Astrocyte of the cerebellum (primary cell): Measurements from ENCODE around the gene FMNL1.

Experiments used
- DNase-seq: peaks from one replicate; pipeline ENCODE4 v3.0.0-alpha.2; 2011; ENCODE audit warnings: low read depth
- H3K4me3 ChIP-seq: 2 replicates; pipeline ENCODE4 v1.5.1; 2011; ENCODE audit warnings: mild to moderate bottlenecking, low read depth, low read length, moderate library complexity
- CTCF ChIP-seq: IDR thresholded peaks from 2 replicates; pipeline ENCODE4 v1.5.1; 2012; ENCODE audit warnings: low read length, low read depth, moderate library complexity, mild to moderate bottlenecking; ENCODE audit errors: missing control alignments
- in situ Hi-C: cut with HindIII; loops from 2 replicates; pipeline ENCODE4 v1.10.0; 2017; ENCODE audit warnings: low sequenced_read_pairs

Gene FMNL1

GRCh38 chr17:45264988-45265387 is 43.3 kb downstream of the FMNL1 start:
- H3K4me3 ChIP-seq, result no peak overlapping the region
- in situ Hi-C loops, result no loop called here
- DNase-seq, result no peak
- TF ChIP-seq CTCF, result no peak

GRCh38 chr17:45265821-45266220 is 44.1 kb downstream of the FMNL1 start:
- DNase-seq, result peak; percentile 86
- in situ Hi-C loops, result no loop called here
- TF ChIP-seq CTCF, result no peak
- H3K4me3 ChIP-seq, result no peak overlapping the region

GRCh38 chr17:45266372-45266926 is 44.8 kb downstream of the FMNL1 start:
- TF ChIP-seq CTCF, result no peak
- DNase-seq, result no peak
- no peak overlapping the region for H3K4me3 ChIP-seq
- in situ Hi-C loops, result no loop called here

- H3K4me3 ChIP-seq, result no peak overlapping the region
- DNase-seq, result no peak
- in situ Hi-C loops, result no loop called here
- TF ChIP-seq CTCF, result no peak
Observed at GRCh38 chr17:45267436-45268055, 45.9 kb downstream of the FMNL1 start.

GRCh38 chr17:45269912-45270311 is 48.2 kb downstream of the FMNL1 start:
- no peak overlapping the region for H3K4me3 ChIP-seq
- no peak for DNase-seq
- in situ Hi-C loops, result no loop called here
- no peak for TF ChIP-seq CTCF

GRCh38 chr17:45270828-45271418 is 49.2 kb downstream of the FMNL1 start:
- in situ Hi-C loops, result no loop called here
- peak; percentile 66 for TF ChIP-seq CTCF
- no peak overlapping the region for H3K4me3 ChIP-seq
- DNase-seq, result no peak
